DMS53 (cell line): ENCODE measurements around the gene LILRB4.
A peak's percentile ranks its signal among the peaks of the same experiment; 100 is the strongest.
"Not testable (repeated sequence)": the region's sequence is repeated elsewhere in the genome, so short reads cannot be mapped to it uniquely, and the experiment has no call there.

Source experiments
- DNase-seq: peaks from one replicate; lab custom pipeline; 2025; lab: John Stamatoyannopoulos, UW

Gene LILRB4

GRCh38 chr19:54650108-54650655, 12.6 kb upstream of the LILRB4 start:
- DNase-seq: no peak

DNA sequence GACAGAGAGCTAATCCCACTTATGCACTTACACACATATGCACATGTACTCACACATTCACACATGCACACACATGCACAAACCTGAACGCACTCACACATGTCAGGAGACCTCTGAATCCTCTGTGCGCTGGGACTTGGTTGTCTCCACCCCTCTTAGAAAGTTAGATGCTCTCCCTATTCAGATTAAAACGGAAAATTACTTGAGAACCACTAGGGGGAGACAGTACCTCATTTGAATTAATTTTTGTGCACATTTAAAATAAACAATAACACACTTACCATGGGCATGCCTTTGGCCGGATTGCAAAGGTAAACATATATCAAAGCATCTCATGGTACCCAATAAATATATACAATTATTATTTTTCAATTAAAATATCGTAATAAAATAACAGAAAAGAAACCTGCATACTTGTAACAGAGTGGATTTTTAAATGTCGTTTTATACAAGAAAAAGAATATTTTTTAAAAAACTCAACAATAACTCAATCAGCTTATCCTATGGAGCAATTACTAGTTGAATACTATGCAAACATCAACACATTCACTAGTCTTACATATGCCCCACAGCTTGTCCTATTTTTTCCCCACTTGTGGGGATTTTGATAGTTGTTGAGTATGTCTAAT, 9.5 kb upstream of the LILRB4 start:
- peak; percentile 38 for DNase-seq

- no peak for DNase-seq
These were observed 8.1 kb upstream of the LILRB4 start for GRCh38 chr19:54654447-54655321.

- DNase-seq: no peak
These were observed 3.5 kb upstream of the LILRB4 start for GRCh38 chr19:54659300-54659699.

GRCh38 chr19:54660306-54660705, 2.5 kb upstream of the LILRB4 start:
- DNase-seq: no peak

DNA sequence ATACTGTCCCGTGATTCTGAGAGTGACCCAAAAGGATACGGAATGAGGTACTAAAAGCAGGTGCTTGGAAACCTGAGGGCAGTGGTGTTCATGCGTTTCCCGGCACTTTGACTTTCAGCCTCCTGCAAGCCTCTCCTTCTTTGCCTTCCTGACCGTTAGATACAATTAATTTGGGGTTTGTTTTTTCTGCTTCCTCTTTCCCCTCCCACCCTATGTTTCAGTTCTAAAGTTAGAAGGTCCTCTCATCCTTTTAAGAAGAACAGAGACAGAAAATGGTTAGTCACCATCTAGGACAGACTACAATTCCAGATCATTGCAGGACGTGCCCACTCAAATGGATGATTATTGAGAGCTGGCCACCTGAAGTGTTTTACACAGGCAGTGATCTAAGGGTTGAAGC, 1.8 kb upstream of the LILRB4 start:
- no peak for DNase-seq

DNA sequence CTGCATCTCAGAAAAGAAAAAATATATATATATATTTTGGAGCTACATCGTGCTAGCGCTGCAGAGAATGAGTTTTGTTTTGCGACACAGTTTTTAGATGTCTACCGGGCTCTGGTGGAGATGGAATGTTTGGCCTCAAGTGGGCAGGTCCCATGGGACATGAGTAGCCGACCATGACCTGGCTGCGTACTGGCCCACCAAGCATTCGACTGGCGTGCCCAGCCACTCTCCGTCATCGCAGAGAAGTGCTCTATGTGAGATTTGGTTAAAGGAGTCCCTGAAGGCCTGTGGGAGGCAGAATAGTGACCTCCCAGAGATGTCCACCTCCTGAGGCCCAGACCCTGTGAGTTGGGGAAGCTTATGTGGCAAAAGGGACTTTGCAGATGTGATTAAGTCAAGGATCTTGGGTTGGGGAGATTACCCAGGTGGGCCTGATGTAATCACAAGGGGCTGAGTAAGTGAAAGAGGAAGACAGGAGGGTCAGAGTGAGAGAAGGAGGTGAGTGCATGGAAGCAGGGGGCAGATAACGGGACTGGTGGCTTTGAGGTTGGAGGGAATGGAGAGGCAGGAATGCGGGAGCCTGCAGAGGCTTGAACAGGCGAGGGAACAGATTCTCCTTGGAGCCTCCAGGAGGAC, 821 bp upstream of the LILRB4 start:
- DNase-seq: no peak

GRCh38 chr19:54665530-54665929, 2.7 kb downstream of the LILRB4 start:
- no peak for DNase-seq

DNA sequence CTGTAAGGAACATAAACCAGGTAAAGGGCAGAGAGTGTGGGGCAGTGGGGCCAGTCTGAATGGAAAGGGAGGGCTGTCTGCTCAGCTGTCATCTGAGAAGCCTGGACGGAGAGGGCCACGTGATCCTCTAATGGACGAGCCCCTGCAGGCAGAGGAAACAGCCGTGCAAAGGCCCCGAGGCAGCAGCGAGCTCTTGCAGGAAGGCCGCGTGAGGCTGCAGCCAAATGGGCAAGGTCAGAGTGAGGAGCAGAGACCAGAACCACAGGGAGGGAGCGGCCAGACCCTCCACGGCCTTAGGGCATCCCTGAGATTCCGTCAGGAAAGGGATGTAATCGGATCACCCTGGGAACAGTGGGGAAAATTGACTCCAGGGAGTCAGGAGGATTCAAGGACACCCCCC, 4.4 kb downstream of the LILRB4 start:
- no peak for DNase-seq

DNA sequence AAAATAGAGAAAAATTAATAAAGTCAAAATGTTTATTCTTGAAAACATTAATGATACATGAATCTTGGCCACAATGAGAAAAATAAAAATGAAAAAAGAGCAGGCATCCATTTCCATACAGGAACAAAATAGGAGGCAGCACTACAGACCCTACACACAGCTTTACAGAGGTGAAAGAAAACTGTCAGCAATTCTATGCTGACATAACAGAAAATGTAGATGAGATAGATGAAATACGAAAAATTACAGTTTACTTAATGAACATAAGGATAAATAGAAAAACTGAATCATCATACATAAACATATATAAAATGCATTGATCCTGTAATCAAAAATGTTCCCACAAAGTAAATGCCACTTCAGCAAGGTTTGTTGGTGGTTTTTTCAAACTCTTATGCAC, 5.6 kb downstream of the LILRB4 start:
- DNase-seq: no peak

DNA sequence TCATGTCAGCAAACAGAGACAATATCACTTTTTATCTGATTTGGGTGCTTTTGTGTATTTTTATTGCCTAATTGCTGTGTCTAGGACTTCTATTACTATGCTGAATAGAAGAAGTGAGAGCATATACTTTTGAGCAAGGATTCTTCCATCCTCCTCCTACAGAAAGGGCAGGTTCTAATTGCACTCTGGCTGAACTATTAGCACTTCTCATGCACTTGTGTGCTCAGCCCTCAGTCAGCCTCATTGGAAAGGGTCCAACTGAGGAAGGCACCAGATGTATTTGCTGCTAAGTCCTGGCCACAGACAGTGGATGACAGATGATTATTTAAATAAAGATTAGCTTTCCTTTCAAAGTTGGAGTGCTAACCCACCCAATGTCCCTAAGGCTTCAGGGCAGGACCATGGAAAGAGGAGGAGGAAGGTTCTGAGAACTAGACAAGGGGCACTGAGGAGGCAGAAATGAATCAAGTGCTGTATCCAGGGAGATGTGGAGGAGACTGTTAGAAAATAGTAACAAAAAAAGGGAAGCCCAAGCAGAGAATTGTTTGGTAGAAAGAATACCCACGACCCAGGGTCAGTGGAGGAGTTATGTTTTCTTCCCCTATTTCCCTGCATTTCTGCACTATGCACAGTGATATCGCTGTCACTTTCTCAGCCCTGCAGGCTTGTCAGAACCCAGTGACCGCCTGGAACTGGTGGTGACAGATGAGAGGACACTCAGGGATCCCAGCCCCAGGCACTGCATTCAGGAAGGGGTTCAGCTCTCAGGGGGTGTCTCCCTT, 8.0 kb downstream of the LILRB4 start:
- DNase-seq: no peak

- no peak for DNase-seq
These were observed 10.4 kb downstream of the LILRB4 start for GRCh38 chr19:54673222-54673621.

- peak; percentile 56 for DNase-seq
These were observed 11.3 kb downstream of the LILRB4 start for GRCh38 chr19:54674021-54674617.

DNA sequence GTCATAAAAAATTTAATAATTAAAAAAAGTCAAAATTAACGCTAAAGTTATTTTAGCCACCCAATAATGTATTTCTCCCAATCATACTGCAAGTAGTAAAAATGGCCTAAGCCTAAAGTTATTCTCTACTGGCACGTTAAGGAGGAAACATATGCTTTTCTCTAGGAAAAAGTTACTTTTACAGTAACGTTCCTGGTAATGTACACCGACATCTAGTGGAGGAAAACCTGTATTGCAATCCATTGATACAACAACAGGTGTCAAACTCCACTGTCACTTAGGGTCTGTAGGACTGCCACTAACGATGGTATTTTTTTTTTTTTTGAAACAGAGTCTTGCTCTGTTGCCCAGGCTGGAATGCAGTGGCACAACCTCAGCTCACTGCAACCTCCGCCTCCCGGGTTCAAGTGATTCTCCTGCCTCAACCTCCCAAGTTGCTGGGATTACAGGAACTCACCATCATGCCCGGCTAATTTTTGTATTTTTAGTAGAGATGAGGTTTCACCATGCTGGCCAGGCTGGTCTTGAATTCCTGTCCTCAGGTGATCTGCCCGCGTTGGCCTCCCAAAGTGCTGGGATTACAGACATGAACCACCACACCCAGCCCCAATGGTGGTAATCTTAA, 13.5 kb downstream of the LILRB4 start:
- peak; percentile 67 for DNase-seq

GRCh38 chr19:54677217-54677616, 14.4 kb downstream of the LILRB4 start:
- DNase-seq: no peak

DNA sequence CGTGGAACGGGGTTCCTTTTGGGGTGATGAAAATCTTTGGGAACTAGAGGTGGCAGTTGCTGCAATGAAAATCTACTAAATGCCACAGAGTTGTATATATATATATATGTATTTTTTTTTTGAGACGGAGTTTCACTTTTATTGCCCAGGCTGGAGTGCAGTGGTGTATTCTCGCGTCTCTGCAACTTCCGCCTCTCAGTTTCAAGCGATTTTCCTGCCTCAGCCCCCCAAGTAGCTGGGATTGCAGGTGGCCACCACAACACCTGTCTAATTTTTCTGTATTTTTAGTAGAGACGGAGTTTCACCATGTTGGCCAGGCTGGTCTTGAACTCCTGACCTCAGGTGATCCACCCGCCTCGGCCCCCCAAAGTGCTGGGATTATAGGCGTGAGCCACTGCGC, 18.8 kb downstream of the LILRB4 start:
- DNase-seq: not testable (repeated sequence)

DNA sequence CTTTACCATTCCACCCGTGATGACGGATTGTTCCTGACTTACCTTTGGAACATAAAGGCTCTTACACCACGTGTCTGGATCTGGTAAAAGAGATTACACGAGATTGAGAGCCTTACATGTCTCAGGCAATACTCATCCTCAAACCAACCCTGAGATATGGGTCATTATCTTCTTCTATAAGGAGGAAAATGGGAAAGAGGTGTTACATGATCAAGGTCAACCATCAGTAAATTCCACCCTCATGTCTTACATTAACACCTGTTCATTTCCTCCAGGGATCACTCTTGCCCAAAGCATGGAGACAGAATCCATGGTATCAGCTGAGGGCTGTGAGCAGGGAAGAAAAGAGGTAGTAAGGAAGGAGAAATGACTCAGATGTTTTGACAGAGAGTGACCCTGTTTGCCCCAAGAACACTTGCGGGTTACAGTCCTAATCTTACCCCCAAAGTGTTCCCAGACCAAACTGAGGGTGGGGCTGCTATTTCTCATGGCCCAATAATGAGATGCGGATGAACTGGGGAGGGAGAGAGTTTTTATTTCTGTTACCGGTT, 19.6 kb downstream of the LILRB4 start:
- DNase-seq: no peak

- DNase-seq: peak; percentile 35
These were observed 21.7 kb downstream of the LILRB4 start for GRCh38 chr19:54684527-54684926.

- DNase-seq: no peak
These were observed 29.0 kb downstream of the LILRB4 start for GRCh38 chr19:54691582-54692297.

DNA sequence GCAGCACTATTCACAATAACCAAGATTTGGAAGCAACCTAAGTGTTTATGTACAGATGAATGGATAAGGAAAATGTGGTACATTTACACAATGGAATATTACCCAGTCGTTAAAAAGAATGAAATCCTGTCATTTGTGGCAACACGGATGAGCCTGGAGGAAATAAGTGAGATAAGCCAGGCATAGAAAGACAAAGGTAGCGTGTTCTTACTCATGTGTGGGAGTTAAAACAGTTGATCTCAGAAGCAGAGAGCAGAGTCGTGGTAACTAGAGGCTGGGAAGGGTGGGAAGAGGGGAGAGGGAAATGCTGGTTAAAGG, 29.5 kb downstream of the LILRB4 start:
- DNase-seq: no peak
